Left lung (tissue), 10 donors: ENCODE data around the gene SCAI. TPM values are rescaled to one million over a fixed set of nuclear protein-coding genes. Genes with fewer than 3 reads are reported as not detected.

Experiments used
- ATAC-seq: fragments of 200-7000 bp; cut with Tn5 transposase; one replicate; pipeline ENCODE4 v1.9.1; 2020; ENCODE audit warnings: moderate library complexity
- DNase-seq, 4 donors: peaks; one replicate each; pipeline ENCODE4 v3.0.0-alpha.2; 2013 to 2020
- H3K27ac ChIP-seq, 2 donors: fragments of 200-600 bp; sonication (generic) in 1 of 2; one replicate each; pipeline versions ENCODE4 v1.5.0 to v1.8.0; 2020 to 2021
- H3K27me3 ChIP-seq, 2 donors: fragments of 200-600 bp; sonication (generic) in 1 of 2; one replicate each; pipeline versions ENCODE4 v1.5.0 to v1.8.0; 2020 to 2021
- H3K36me3 ChIP-seq, 2 donors: fragments of 200-600 bp; sonication (generic) in 1 of 2; one replicate each; pipeline versions ENCODE4 v1.5.0 to v1.8.0; 2020 to 2021
- H3K4me1 ChIP-seq, 2 donors: fragments of 200-600 bp; one replicate each; pipeline ENCODE4 v1.8.0; 2021
- H3K4me3 ChIP-seq, 2 donors: fragments of 200-600 bp; sonication (generic) in 1 of 2; one replicate each; pipeline versions ENCODE4 v1.5.0 to v1.8.0; 2020 to 2021; ENCODE audit warnings: mild to moderate bottlenecking in 1 of 2
- H3K9me3 ChIP-seq, 2 donors: fragments of 200-600 bp; sonication (generic) in 1 of 2; one replicate each; pipeline versions ENCODE4 v1.5.0 to v1.8.0; 2020 to 2021
- intact Hi-C, 2 donors: fragments of 100-400 bp; cut with DNase I; formaldehyde crosslinking; loops; one replicate each; pipeline versions ENCODE4 v1.11.2 to v1.14.2; 2022
- polyA plus RNA-seq, 6 donors: library from polyadenylated mRNA; unstranded; fragments of 120-200 nt; gene quantifications; one replicate each; pipeline ENCODE4 v1.2.1, GENCODE V29; 2013; ENCODE audit not compliant: insufficient read length in 6 of 6
- total RNA-seq, 2 donors: library from RNA; stranded (reverse); fragmentation: NEBNext Ultra II Directional; extraction: Animal tissue kit (Norgen Biotek cat#: 25700); gene quantifications; one replicate each; pipeline ENCODE4 v1.2.1, GENCODE V29; 2021
- TF ChIP-seq, protein P1 (sequence below), 2 donors: fragments of 200-600 bp; sonication (generic) in 1 of 2; IDR thresholded peaks; one replicate each; pipeline versions ENCODE4 v1.5.0 to v1.8.0; 2021; ENCODE audit warnings: antibody characterized with exemption in 2 of 2
- donor health status: DM: no; HTN: yes; CAD: no.
- donor health status: DM: no; HTN: no; CAD: no.

Gene SCAI
- total and polyA plus RNA-seq, 8 donors: 12.7 to 22.7 (median 15.7) TPM

DNA sequence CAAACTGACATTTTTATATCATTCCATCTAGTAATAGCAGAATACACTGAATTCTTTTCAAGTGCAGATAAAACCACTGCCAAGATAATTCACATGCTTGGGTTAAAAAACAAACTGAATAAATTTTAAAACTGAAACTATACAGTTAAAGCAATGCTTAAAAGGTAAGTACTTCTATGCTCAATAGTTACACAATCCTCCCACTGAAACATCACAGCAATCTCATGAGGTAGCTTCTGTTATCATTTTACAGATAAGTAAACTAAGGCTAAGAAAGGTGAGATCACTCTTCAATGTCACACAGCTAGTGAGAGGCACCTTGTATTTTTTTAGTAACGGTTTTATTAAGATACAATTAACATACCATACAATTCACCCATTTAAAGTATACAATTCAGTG, 189.1 kb downstream of the SCAI start:
- DNase-seq (no peak), ATAC-seq (no peak)
- intact Hi-C loops: no loop called here
- Histone ChIP-seq H3K4me1 (no peaks in the 10 kb centered on the region), H3K9me3 (no peaks in the 10 kb centered on the region), H3K27ac (no peak overlapping the region), H3K27me3 (no peaks in the 10 kb centered on the region), H3K36me3 (peaks cover 0 to 8% of the 10 kb centered on the region in 2 donors), H3K4me3 (no peak overlapping the region)
- TF ChIP-seq, protein P1, sequence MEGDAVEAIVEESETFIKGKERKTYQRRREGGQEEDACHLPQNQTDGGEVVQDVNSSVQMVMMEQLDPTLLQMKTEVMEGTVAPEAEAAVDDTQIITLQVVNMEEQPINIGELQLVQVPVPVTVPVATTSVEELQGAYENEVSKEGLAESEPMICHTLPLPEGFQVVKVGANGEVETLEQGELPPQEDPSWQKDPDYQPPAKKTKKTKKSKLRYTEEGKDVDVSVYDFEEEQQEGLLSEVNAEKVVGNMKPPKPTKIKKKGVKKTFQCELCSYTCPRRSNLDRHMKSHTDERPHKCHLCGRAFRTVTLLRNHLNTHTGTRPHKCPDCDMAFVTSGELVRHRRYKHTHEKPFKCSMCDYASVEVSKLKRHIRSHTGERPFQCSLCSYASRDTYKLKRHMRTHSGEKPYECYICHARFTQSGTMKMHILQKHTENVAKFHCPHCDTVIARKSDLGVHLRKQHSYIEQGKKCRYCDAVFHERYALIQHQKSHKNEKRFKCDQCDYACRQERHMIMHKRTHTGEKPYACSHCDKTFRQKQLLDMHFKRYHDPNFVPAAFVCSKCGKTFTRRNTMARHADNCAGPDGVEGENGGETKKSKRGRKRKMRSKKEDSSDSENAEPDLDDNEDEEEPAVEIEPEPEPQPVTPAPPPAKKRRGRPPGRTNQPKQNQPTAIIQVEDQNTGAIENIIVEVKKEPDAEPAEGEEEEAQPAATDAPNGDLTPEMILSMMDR (IDR thresholded peaks at IDR 0.05): no peak

DNA sequence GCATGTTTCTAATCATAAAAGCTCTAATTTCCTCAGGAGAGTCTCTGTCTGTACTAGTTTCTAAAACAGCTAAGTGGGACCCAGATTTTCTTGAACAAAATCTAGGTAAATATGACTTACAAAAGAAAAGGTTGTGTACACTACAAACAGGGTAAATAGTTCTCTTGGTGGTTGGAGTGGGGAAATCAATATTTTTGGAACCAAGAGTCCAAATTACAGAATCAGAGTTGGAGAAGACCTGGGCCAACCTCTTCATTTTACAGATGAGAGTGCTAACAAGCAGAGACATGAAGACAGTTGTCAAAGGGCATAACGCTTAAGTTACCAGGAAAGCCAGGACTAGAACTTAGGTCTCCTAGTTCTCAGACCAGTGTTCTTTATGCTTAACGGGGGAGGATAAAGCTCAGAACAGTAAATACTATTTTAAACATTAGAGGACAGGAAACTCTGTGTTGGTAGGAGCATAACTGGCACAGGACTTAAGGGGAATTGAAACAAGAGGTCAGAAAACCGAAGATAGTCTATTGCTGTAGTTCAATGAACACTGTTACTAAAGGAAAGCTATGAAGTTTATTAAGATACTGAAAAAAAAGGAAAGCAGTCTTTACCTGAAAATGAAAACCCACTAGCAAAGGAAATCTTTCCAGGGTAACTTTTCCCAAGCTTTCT, 193.1 kb downstream of the SCAI start:
- ATAC-seq: no peak
- Histone ChIP-seq H3K36me3 (peaks cover 0 to 8% of the 10 kb centered on the region in 2 donors), H3K27me3 (no peaks in the 10 kb centered on the region), H3K4me1 (no peaks in the 10 kb centered on the region), H3K4me3 (no peak overlapping the region), H3K9me3 (no peaks in the 10 kb centered on the region), H3K27ac (no peak overlapping the region)
- TF ChIP-seq, protein P1 (IDR thresholded peaks at IDR 0.05): no peak
- DNase-seq: no peak
- intact Hi-C loops: no loop called here

DNA sequence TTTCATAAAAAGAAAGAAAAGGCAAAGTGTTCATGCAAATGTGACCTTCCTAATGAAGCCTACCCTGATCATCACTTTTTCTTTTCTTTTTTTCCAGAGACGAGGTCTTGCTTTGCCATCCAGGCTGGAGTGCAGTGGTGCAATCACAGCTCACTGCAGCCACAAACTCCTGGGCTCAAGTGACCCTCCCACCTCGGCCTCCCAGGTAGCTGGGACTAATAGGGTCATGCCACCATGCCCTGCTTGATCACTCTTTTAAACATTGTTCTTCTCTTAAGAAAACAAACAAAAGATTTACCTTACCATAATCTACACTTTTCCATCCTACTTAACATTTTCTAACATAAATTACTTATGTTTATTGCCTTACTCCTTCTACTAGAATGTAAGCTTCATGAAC, 193.9 kb downstream of the SCAI start:
- H3K27me3 ChIP-seq: no peaks in the 10 kb centered on the region
- no peak for ATAC-seq
- H3K27ac ChIP-seq: no peak overlapping the region
- no peak for DNase-seq
- intact Hi-C loops: loop anchor here in 1 of 2 donors (10.0 kb wide), 1 partner anchor 205 kb away; no protein-coding TSS in a partner anchor
- H3K4me1 ChIP-seq: no peaks in the 10 kb centered on the region
- no peaks in the 10 kb centered on the region for H3K9me3 ChIP-seq
- H3K4me3 ChIP-seq: no peak overlapping the region
- peaks cover 0 to 8% of the 10 kb centered on the region in 2 donors for H3K36me3 ChIP-seq
- TF ChIP-seq, protein P1 (IDR thresholded peaks at IDR 0.05): no peak

DNA sequence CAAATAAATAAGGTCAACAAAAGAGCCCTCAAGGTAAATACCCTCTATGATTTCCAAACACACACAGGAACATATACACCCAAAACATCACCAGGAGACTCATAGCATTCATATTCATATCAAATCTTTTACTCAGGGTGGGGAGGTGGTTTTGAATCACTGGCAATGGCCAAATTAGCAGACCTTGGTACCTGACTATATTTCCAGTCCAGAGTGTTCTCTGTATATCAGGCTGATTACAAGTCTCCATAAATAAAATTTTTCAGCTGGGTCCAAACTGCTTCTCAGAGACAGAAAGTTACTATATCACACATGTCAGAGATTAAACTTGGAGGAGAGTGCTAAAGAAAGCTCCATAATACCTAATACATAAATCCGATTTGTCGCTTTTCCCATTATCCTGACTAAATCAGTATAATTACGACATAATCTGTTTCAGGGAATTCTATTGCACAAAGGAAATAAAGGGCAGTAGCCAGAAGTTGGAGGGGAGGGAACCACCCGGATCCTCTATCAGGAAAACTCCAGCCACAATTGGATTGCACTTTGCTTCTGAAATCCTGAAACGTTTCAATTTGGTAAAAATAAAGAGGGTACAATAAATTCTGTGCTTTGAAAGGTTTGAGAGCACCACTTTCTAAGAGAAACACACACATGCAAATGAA, 195.5 kb downstream of the SCAI start:
- no peak overlapping the region for H3K4me3 ChIP-seq
- H3K9me3 ChIP-seq: no peaks in the 10 kb centered on the region
- no peaks in the 10 kb centered on the region for H3K27me3 ChIP-seq
- H3K27ac ChIP-seq: no peak overlapping the region
- intact Hi-C loops: loop anchor here in 1 of 2 donors (10.0 kb wide), 1 partner anchor 207 kb away; no protein-coding TSS in a partner anchor
- DNase-seq (no peak), ATAC-seq (no peak)
- peaks cover 0 to 8% of the 10 kb centered on the region in 2 donors for H3K36me3 ChIP-seq
- TF ChIP-seq, protein P1 (IDR thresholded peaks at IDR 0.05): no peak
- H3K4me1 ChIP-seq: no peaks in the 10 kb centered on the region

DNA sequence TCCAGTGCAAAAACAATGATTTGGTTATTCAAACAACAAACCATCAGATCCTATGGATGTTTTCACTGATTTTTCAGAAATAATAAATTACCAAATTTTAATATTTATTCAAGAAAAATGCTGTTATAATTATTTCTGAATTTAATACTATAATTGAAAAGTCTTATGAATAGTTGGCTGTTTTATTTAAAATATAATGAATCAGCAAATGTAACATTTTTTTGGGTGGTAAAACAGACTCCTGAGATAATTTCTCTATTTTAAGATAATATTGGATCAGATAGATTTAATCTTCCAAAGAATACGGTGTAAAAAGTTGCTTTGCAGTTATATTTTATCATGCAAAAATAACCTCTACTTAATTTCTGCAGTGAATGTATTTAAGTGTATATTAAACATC, 197.2 kb downstream of the SCAI start:
- H3K4me3 ChIP-seq: no peak overlapping the region
- H3K4me1 ChIP-seq: peaks cover 0 to 12% of the 10 kb centered on the region in 2 donors
- no peak overlapping the region for H3K27ac ChIP-seq
- no peaks in the 10 kb centered on the region for H3K9me3 ChIP-seq
- H3K36me3 ChIP-seq: no peaks in the 10 kb centered on the region
- H3K27me3 ChIP-seq: no peaks in the 10 kb centered on the region
- intact Hi-C loops: loop anchor here in 1 of 2 donors (10.0 kb wide), 1 partner anchor 209 kb away; no protein-coding TSS in a partner anchor
- DNase-seq (no peak), ATAC-seq (no peak)
- TF ChIP-seq, protein P1 (IDR thresholded peaks at IDR 0.05): no peak
